OCI-LY1 (cell line): Measurements from ENCODE around the gene HELB.

Source experiments
- H2AFZ ChIP-seq: fragments of 200-600 bp; sonication (generic), shearing (Covaris generic); 2 replicates; pipeline ENCODE4 v1.6.0; 2014; ENCODE audit warnings: antibody characterized with exemption, mild to moderate bottlenecking, low read length
- H3F3A ChIP-seq: fragments of 200-600 bp; sonication (generic), shearing (Covaris generic); 2 replicates; pipeline ENCODE4 v1.6.0; 2014; ENCODE audit warnings: mild to moderate bottlenecking, antibody characterized with exemption, low read length, moderate library complexity; ENCODE audit not compliant: insufficient read depth
- H3K27ac ChIP-seq: fragments of 200-600 bp; sonication (generic); 2 replicates; pipeline ENCODE4 v1.5.1; 2014; ENCODE audit warnings: low read length, mixed run types, mild to moderate bottlenecking, low read depth; ENCODE audit not compliant: poor library complexity, severe bottlenecking
- H3K27me3 ChIP-seq: fragments of 200-600 bp; sonication (generic); 2 replicates; pipeline ENCODE4 v1.6.0; 2014; ENCODE audit warnings: antibody characterized with exemption, mild to moderate bottlenecking, low read length, moderate library complexity; ENCODE audit not compliant: insufficient read depth
- H3K36me3 ChIP-seq: fragments of 200-600 bp; sonication (generic); 2 replicates; pipeline ENCODE4 v1.6.1; 2014; ENCODE audit warnings: mild to moderate bottlenecking, antibody characterized with exemption, low read length, moderate library complexity, mixed read lengths; ENCODE audit not compliant: insufficient read depth
- H3K4me1 ChIP-seq: fragments of 200-600 bp; sonication (generic); 2 replicates; pipeline ENCODE4 v1.5.1; 2014; ENCODE audit warnings: mild to moderate bottlenecking, low read length, moderate library complexity; ENCODE audit not compliant: insufficient read depth, severe bottlenecking
- H3K4me2 ChIP-seq: fragments of 200-600 bp; sonication (generic), shearing (Covaris generic); 2 replicates; pipeline ENCODE4 v1.6.1; 2014; ENCODE audit warnings: low read length
- H3K4me3 ChIP-seq: fragments of 200-600 bp; sonication (generic); 2 replicates; pipeline ENCODE4 v1.5.1; 2014; ENCODE audit warnings: low read length, low read depth, mild to moderate bottlenecking, mixed read lengths; ENCODE audit not compliant: poor library complexity, severe bottlenecking
- H3K79me2 ChIP-seq: fragments of 200-600 bp; shearing (Covaris generic); 2 replicates; pipeline ENCODE4 v1.6.1; 2016; ENCODE audit warnings: mixed run types, low read length, mixed read lengths; ENCODE audit not compliant: insufficient read depth
- H3K9ac ChIP-seq: fragments of 200-600 bp; sonication (generic), shearing (Covaris generic); 2 replicates; pipeline ENCODE4 v1.6.1; 2014; ENCODE audit warnings: mild to moderate bottlenecking, low read length, mixed read lengths
- H3K9me2 ChIP-seq: fragments of 200-600 bp; sonication (generic), shearing (Covaris generic); 2 replicates; pipeline ENCODE4 v1.6.1; 2014; ENCODE audit warnings: low read depth, mild to moderate bottlenecking, low read length, mixed read lengths
- H3K9me3 ChIP-seq: fragments of 200-600 bp; shearing (Covaris generic); 2 replicates; pipeline ENCODE4 v1.6.1; 2014; ENCODE audit warnings: low read length, mixed read lengths
- H4K20me1 ChIP-seq: fragments of 200-600 bp; sonication (generic), shearing (Covaris generic); 2 replicates; pipeline ENCODE4 v1.6.0; 2016; ENCODE audit warnings: mild to moderate bottlenecking, low read length; ENCODE audit not compliant: insufficient read depth
- CTCF ChIP-seq: fragments of 200-600 bp; sonication (generic), shearing (Covaris generic); IDR thresholded peaks from 2 replicates; pipeline ENCODE4 v1.5.1; 2017; ENCODE audit warnings: mild to moderate bottlenecking, antibody characterized with exemption, low read length, moderate library complexity, mixed read lengths
- EZH2 ChIP-seq: fragments of 200-600 bp; sonication (generic), shearing (Covaris generic); IDR thresholded peaks from 2 replicates; pipeline ENCODE4 v1.8.0; 2017; ENCODE audit warnings: borderline replicate concordance, mixed run types, mild to moderate bottlenecking, antibody characterized with exemption, low read length, moderate library complexity, mixed read lengths

HELB gene

GRCh38 chr12:66380769-66381535, 78.7 kb downstream of the HELB start:
- H3K79me2 ChIP-seq, result no peaks in the 10 kb centered on the region
- H2AFZ ChIP-seq, result no peak overlapping the region
- H3K36me3 ChIP-seq, result no peaks in the 10 kb centered on the region
- no peaks in the 10 kb centered on the region for H3K9me3 ChIP-seq
- H3K27me3 ChIP-seq, result no peaks in the 10 kb centered on the region
- H3K4me2 ChIP-seq, result no peak overlapping the region
- no peaks in the 10 kb centered on the region for H3K9me2 ChIP-seq
- H3K27ac ChIP-seq, result no peak overlapping the region
- no peaks in the 10 kb centered on the region for H4K20me1 ChIP-seq
- H3K9ac ChIP-seq, result no peak overlapping the region
- no peaks in the 10 kb centered on the region for H3K4me1 ChIP-seq
- TF ChIP-seq EZH2 (no peak), CTCF (no peak)
- no peaks in the 10 kb centered on the region for H3F3A ChIP-seq
- H3K4me3 ChIP-seq, result no peak overlapping the region

GRCh38 chr12:66387117-66387516, 84.8 kb downstream of the HELB start:
- Histone ChIP-seq H4K20me1 (no peaks in the 10 kb centered on the region), H3K36me3 (no peaks in the 10 kb centered on the region), H3K27me3 (no peaks in the 10 kb centered on the region), H3K9ac (no peak overlapping the region), H3K4me2 (no peak overlapping the region), H3K4me3 (no peak overlapping the region), H3K4me1 (no peaks in the 10 kb centered on the region), H2AFZ (no peak overlapping the region), H3F3A (no peaks in the 10 kb centered on the region), H3K27ac (no peak overlapping the region), H3K9me2 (no peaks in the 10 kb centered on the region), H3K9me3 (no peaks in the 10 kb centered on the region), H3K79me2 (no peaks in the 10 kb centered on the region)
- no peak for TF ChIP-seq EZH2
- TF ChIP-seq CTCF, result no peak
